HFFc6 (cell line): Measurements from ENCODE around the gene CCDC184. TPM values are rescaled to one million over a fixed set of nuclear protein-coding genes. Genes with fewer than 3 reads are reported as not detected.
"Not testable (repeated sequence)": the region's sequence is repeated elsewhere in the genome, so short reads cannot be mapped to it uniquely, and the experiment has no call there.

ENCODE experiments used
- DNase-seq: peaks from one replicate; pipeline ENCODE4 v3.0.0-alpha.2; 2018
- H3K27ac Mint-ChIP-seq: 2 replicates; pipeline ENCODE4 v1.8.0; 2020; ENCODE audit warnings: mild to moderate bottlenecking, mixed read lengths
- H3K27me3 Mint-ChIP-seq: 2 replicates; pipeline ENCODE4 v1.8.0; 2021; ENCODE audit warnings: mild to moderate bottlenecking, moderate library complexity, mixed read lengths; ENCODE audit not compliant: insufficient read depth
- H3K36me3 Mint-ChIP-seq: 2 replicates; pipeline ENCODE4 v1.8.0; 2021; ENCODE audit warnings: low read depth, mixed read lengths
- H3K4me1 Mint-ChIP-seq: 2 replicates; pipeline ENCODE4 v1.8.0; 2020; ENCODE audit warnings: low read depth, mixed read lengths
- H3K4me3 Mint-ChIP-seq: 2 replicates; pipeline ENCODE4 v1.8.0; 2020; ENCODE audit warnings: mild to moderate bottlenecking, moderate library complexity, mixed read lengths
- H3K9me3 Mint-ChIP-seq: 2 replicates; pipeline ENCODE4 v1.8.0; 2020; ENCODE audit warnings: mild to moderate bottlenecking, mixed read lengths
- CTCF ChIP-seq: fragments of 200-600 bp; sonication (generic); IDR thresholded peaks from 2 replicates; pipeline ENCODE4 v1.5.0; 2021; ENCODE audit warnings: antibody characterized with exemption, mild to moderate bottlenecking
- total RNA-seq, 6 experiments: library from RNA; stranded (reverse); fragmentation: NEBNext Ultra II Directional; extraction: Animal tissue kit (Norgen Biotek cat#: 25700); gene quantifications; 2 replicates in 1 of 6; 3 replicates in 5 of 6; pipeline ENCODE4 v1.2.3, GENCODE V29; 2021

Gene CCDC184
- total RNA-seq, 6 experiments from 2014 or later, result 0.45 to 0.86 (median 0.59) TPM

DNA sequence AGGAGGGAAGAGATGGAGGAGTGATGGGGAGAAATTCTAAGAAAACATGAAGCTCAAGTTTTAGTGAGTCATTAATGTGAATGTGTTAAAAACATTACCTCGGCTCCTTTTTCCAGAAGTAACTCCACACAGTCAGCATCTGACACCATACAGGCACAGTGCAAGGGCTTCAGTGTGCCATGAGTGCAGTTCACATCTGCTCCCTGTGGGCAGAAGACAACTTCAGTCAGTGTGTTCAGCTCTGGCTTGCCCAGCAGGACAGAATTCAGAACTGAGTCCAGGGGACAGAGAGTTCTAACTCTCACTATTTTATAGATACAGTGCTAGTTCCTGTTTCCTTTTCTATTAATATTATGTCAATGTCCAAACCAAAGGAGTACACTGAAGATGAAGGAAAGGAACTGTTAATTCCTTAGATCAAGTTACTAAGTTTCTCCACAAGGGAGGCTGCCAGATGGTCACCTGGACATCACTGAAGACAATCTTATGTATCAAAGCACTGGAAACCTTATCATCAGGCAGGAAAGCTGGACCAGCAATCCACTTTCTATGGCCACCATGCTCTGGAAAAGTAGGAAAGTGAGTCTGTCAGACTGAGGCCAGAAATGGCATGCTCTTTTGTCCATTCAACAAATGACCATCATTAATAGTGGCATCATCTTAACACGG, 32.2 kb upstream of the CCDC184 start:
- no peak for DNase-seq
- 0 out of 2 replicates have a peak overlapping the region, but pooled peaks have one; percentile 24 for H3K27ac Mint-ChIP-seq
- no peaks in the 10 kb centered on the region for H3K9me3 Mint-ChIP-seq
- peaks cover 10% of the 10 kb centered on the region; the same call in 1 of the 2 replicates for H3K36me3 Mint-ChIP-seq
- no peaks in the 10 kb centered on the region for H3K27me3 Mint-ChIP-seq
- no peak overlapping the region for H3K4me3 Mint-ChIP-seq
- no peak for TF ChIP-seq CTCF
- H3K4me1 Mint-ChIP-seq, result peaks cover 25% of the 10 kb centered on the region

DNA sequence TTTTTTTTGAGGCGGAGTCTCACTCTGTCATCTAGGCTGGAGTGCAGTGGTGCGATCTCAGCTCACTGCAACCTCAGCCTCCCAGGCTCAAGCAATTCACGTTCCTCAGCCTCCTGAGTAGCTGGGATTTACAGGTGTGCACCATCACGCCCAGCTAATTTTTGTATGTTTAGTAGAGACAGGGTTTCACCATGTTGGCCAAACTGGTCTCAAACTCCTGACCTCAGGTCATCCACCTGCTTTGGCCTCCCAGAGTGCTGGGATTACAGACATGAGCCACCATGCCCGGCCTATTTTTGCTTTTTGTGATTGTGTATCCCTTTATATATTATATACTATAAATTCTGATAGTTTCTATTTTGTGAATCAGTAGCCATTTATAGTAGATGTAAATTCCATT, 27.7 kb upstream of the CCDC184 start:
- not testable (repeated sequence) for DNase-seq, H3K9me3 Mint-ChIP-seq, H3K4me3 Mint-ChIP-seq, H3K27me3 Mint-ChIP-seq, H3K27ac Mint-ChIP-seq
- peaks cover 46% of the 10 kb centered on the region for H3K4me1 Mint-ChIP-seq
- peaks cover 10% of the 10 kb centered on the region; the same call in 1 of the 2 replicates for H3K36me3 Mint-ChIP-seq

DNA sequence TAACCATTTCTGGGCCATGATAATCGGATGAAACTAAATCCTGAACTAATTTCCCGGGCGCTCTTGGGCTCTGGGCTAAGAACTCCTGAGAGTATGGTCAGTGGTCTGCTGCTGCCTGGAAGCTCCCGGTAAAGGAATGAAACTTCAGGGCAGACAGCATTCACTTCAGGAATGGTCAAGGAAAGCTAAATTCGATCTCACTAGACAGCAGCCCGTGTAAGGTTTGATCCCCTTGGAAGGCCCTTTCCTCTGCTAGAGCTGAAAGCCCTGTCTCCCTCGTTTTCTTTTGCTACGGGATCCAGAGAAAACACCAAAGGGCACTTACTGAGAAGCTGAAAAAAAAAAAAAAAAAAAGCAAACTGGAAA, 26.8 kb upstream of the CCDC184 start:
- Mint-ChIP-seq H3K36me3 (peaks cover 10% of the 10 kb centered on the region; the same call in 1 of the 2 replicates), H3K9me3 (no peaks in the 10 kb centered on the region), H3K27me3 (peaks cover 5% of the 10 kb centered on the region; the same call in 1 of the 2 replicates), H3K27ac (peak overlapping the region; percentile 91), H3K4me1 (peaks cover 46% of the 10 kb centered on the region), H3K4me3 (peak overlapping the region; percentile 96)
- TF ChIP-seq CTCF, result no peak
- DNase-seq, result no peak

- H3K27ac Mint-ChIP-seq, result peak within 1 kb of the TSS; percentile 91
- peaks cover 42% of the 10 kb centered on the region for H3K4me1 Mint-ChIP-seq
- H3K4me3 Mint-ChIP-seq, result peak within 1 kb of the TSS; percentile 96
- TF ChIP-seq CTCF, result peak; percentile 69
- H3K9me3 Mint-ChIP-seq, result no peaks in the 10 kb centered on the region
- peaks cover 10% of the 10 kb centered on the region; the same call in 1 of the 2 replicates for H3K36me3 Mint-ChIP-seq
- DNase-seq, result peak; percentile 96
- H3K27me3 Mint-ChIP-seq, result peaks cover 5% of the 10 kb centered on the region; the same call in 1 of the 2 replicates
These were observed 26.2 kb upstream of the CCDC184 start, which contains the start of gene ASB8 for GRCh38 chr12:48157018-48157888. Gene ASB8, minus strand, starts transcription at chr12:48157515. Its CDS starts 4,019 bp downstream, at chr12:48153496.

- H3K9me3 Mint-ChIP-seq, result no peaks in the 10 kb centered on the region
These were observed 25.5 kb upstream of the CCDC184 start for GRCh38 chr12:48157889-48158370.

More at GRCh38 chr12:48157889-48158370, 25.5 kb upstream of the CCDC184 start:
- Mint-ChIP-seq H3K4me1 (peaks cover 36% of the 10 kb centered on the region), H3K36me3 (peaks cover 10% of the 10 kb centered on the region; the same call in 1 of the 2 replicates), H3K4me3 (peak overlapping the region; percentile 96), H3K27ac (peak overlapping the region; percentile 91), H3K27me3 (peaks cover 6% of the 10 kb centered on the region)
- peak; percentile 11; the same call in 1 of the 2 replicates for TF ChIP-seq CTCF
- DNase-seq, result no peak
